Body of pancreas (tissue), 4 donors: Measurements from ENCODE around the gene TMC1.

ENCODE experiments used
- CTCF ChIP-seq, 7 experiments: fragments of 450-650 bp in 4 of 7; fragments of 200-600 bp in 3 of 7; sonication (generic) in 3 of 7; IDR thresholded peaks; one replicate each; pipeline ENCODE4 v1.5.1; 2016 to 2019; ENCODE audit warnings: antibody characterized with exemption in 7 of 7
- POLR2A ChIP-seq, 3 donors: fragments of 450-650 bp; IDR thresholded peaks; one replicate each; pipeline ENCODE4 v1.6.1; 2016; ENCODE audit warnings: antibody characterized with exemption in 3 of 3, mild to moderate bottlenecking in 2 of 3

- TF ChIP-seq CTCF (IDR thresholded peaks at IDR 0.05) = no peak
- no peak for TF ChIP-seq POLR2A (IDR thresholded peaks at IDR 0.05)
Observed at GRCh38 chr9:72527801-72528195, 6.4 kb downstream of the TMC1 start.
